Adrenal gland (tissue), 5 donors: ENCODE measurements around the gene NUP210L.

Experiments
- POLR2A ChIP-seq, 2 donors: fragments of 450-650 bp; IDR thresholded peaks; one replicate each; pipeline ENCODE4 v1.6.1; 2017; ENCODE audit warnings: antibody characterized with exemption in 2 of 2, mild to moderate bottlenecking in 2 of 2, moderate library complexity in 1 of 2
- TF ChIP-seq, protein P1 (sequence below), 6 experiments: fragments of 450-650 bp in 4 of 6; fragments of 200-600 bp in 2 of 6; sonication (generic) in 1 of 6; IDR thresholded peaks; 1 replicate in 5 of 6; 2 replicates in 1 of 6; pipeline versions ENCODE4 v1.5.1 to v1.8.0; 2016 to 2021; ENCODE audit warnings: antibody characterized with exemption in 6 of 6, mild to moderate bottlenecking in 2 of 6, moderate library complexity in 1 of 6
- donor health status: DM: no; HTN: no; CAD: no.

DNA sequence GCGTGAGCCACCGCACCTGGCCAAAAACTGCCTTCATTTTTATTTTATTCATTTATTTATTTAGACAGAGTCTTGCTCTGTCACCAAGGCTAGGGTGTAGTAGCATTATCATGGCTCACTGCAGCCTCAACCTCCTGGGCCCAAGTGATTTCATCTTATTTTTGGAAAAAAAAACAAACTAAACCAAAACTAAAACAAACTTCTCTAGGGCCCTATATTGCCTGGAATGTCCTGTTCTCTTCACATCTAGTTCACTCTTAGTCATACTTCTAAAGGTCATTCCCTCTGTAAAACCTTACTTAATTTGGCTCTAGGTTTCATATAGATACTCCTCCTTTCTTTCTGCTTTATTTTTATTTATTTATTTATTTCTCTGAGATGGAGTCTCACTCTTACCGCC, 148.7 kb downstream of the NUP210L start:
- TF ChIP-seq, protein P1, sequence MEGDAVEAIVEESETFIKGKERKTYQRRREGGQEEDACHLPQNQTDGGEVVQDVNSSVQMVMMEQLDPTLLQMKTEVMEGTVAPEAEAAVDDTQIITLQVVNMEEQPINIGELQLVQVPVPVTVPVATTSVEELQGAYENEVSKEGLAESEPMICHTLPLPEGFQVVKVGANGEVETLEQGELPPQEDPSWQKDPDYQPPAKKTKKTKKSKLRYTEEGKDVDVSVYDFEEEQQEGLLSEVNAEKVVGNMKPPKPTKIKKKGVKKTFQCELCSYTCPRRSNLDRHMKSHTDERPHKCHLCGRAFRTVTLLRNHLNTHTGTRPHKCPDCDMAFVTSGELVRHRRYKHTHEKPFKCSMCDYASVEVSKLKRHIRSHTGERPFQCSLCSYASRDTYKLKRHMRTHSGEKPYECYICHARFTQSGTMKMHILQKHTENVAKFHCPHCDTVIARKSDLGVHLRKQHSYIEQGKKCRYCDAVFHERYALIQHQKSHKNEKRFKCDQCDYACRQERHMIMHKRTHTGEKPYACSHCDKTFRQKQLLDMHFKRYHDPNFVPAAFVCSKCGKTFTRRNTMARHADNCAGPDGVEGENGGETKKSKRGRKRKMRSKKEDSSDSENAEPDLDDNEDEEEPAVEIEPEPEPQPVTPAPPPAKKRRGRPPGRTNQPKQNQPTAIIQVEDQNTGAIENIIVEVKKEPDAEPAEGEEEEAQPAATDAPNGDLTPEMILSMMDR (IDR thresholded peaks at IDR 0.05) = no peak
- TF ChIP-seq POLR2A (IDR thresholded peaks at IDR 0.05) = no peak
